Omental fat pad (tissue), 4 donors: ENCODE measurements around the gene UGT2B10. TPM values are rescaled to one million over a fixed set of nuclear protein-coding genes. Genes with fewer than 3 reads are reported as not detected.
"Not testable (repeated sequence)": the region's sequence is repeated elsewhere in the genome, so short reads cannot be mapped to it uniquely, and the experiment has no call there.

ENCODE experiments used
- ATAC-seq: fragments of 150-250 bp; one replicate; pipeline ENCODE4 v1.9.1; 2016; ENCODE audit warnings: mild to moderate bottlenecking, moderate library complexity; ENCODE audit not compliant: low FRiP score
- DNase-seq: peaks from one replicate; pipeline ENCODE4 v3.0.0-alpha.2; 2019; ENCODE audit warnings: low spot score
- CTCF ChIP-seq, 3 donors: fragments of 450-650 bp; IDR thresholded peaks; one replicate each; pipeline ENCODE4 v1.5.1; 2016 to 2017; ENCODE audit warnings: antibody characterized with exemption in 3 of 3, mild to moderate bottlenecking in 3 of 3, moderate library complexity in 2 of 3
- total RNA-seq, 4 donors: library from RNA; depleted of rRNA; stranded (reverse); fragments of >200 nt; gene quantifications; one replicate each; pipeline ENCODE4 v1.1.0, GENCODE V29; 2016

The UGT2B10 gene
- not detected for total RNA-seq

GRCh38 chr4:68815617-68816409 lies at the start of gene UGT2B10:
TSS of gene UGT2B10 (plus strand) at chr4:68815994. CDS start at chr4:68816020, 26 bp downstream.
- not testable (repeated sequence) for ATAC-seq, DNase-seq

GRCh38 chr4:68771836-68772235 lies 44.0 kb upstream of the UGT2B10 start:
- not testable (repeated sequence) for DNase-seq, ATAC-seq

GRCh38 chr4:68773699-68774098 lies 42.1 kb upstream of the UGT2B10 start:
- TF ChIP-seq CTCF (IDR thresholded peaks at IDR 0.05): no peak
- ATAC-seq (no peak), DNase-seq (no peak)

GRCh38 chr4:68780232-68780631 lies 35.6 kb upstream of the UGT2B10 start:
- ATAC-seq (no peak), DNase-seq (no peak)
- no peak for TF ChIP-seq CTCF (IDR thresholded peaks at IDR 0.05)

GRCh38 chr4:68797048-68797447 lies 18.7 kb upstream of the UGT2B10 start:
- TF ChIP-seq CTCF (IDR thresholded peaks at IDR 0.05): no peak
- ATAC-seq: no peak
- DNase-seq: no peak

GRCh38 chr4:68797618-68798017 lies 18.2 kb upstream of the UGT2B10 start:
- no peak for TF ChIP-seq CTCF (IDR thresholded peaks at IDR 0.05)
- ATAC-seq (no peak), DNase-seq (no peak)

GRCh38 chr4:68803013-68803412 lies 12.8 kb upstream of the UGT2B10 start:
- ATAC-seq (no peak), DNase-seq (no peak)
- TF ChIP-seq CTCF (IDR thresholded peaks at IDR 0.05): no peak

- ATAC-seq (no peak), DNase-seq (no peak)
- no peak for TF ChIP-seq CTCF (IDR thresholded peaks at IDR 0.05)
Measured at GRCh38 chr4:68808060-68808459, 7.7 kb upstream of the UGT2B10 start.
